H1 (cell line): ENCODE results near the gene LKAAEAR1. TPM values are rescaled to one million over a fixed set of nuclear protein-coding genes. Genes with fewer than 3 reads are reported as not detected.

ENCODE experiments used
- CREB1 ChIP-seq: IDR thresholded peaks from 2 replicates; pipeline ENCODE4 v1.6.1; 2012; ENCODE audit warnings: inconsistent platforms
- EZH2 ChIP-seq: fragments of 200-600 bp; sonication (generic); IDR thresholded peaks from 2 replicates; pipeline ENCODE4 v1.7.1; 2012; ENCODE audit warnings: low read depth, mild to moderate bottlenecking, moderate library complexity, low read length, inconsistent platforms; ENCODE audit not compliant: severe bottlenecking
- GABPA ChIP-seq: IDR thresholded peaks from 2 replicates; pipeline ENCODE4 v1.6.1; 2011; ENCODE audit warnings: mild to moderate bottlenecking, low read length, moderate library complexity, borderline replicate concordance; ENCODE audit not compliant: insufficient read depth
- HDAC2 ChIP-seq, 2 experiments: fragments of 300-600 bp in 1 of 2; sonication (generic) in 1 of 2; IDR thresholded peaks; 2 replicates each; pipeline ENCODE4 v1.6.1; 2011 to 2012; ENCODE audit warnings: low read depth in 2 of 2, low read length in 2 of 2, mild to moderate bottlenecking in 2 of 2, moderate library complexity in 2 of 2, borderline replicate concordance in 1 of 2, inconsistent platforms in 1 of 2
- HDAC6 ChIP-seq: IDR thresholded peaks from one replicate; pipeline ENCODE4 v1.7.1; 2012; ENCODE audit warnings: low read depth, mild to moderate bottlenecking, inconsistent platforms, low read length, moderate library complexity
- JUND ChIP-seq: IDR thresholded peaks from 2 replicates; pipeline ENCODE4 v1.6.1; 2011; ENCODE audit warnings: mild to moderate bottlenecking, improper control_type of control experiment, low read length
- POLR2A ChIP-seq, 2 experiments: IDR thresholded peaks; 1 replicate in 1 of 2; 2 replicates in 1 of 2; pipeline ENCODE4 v1.6.1; 2011; ENCODE audit warnings: low read depth in 2 of 2, low read length in 2 of 2, mild to moderate bottlenecking in 2 of 2; ENCODE audit errors: control extremely low read depth in 1 of 2
- SIX5 ChIP-seq: IDR thresholded peaks from 2 replicates; pipeline ENCODE4 v1.6.1; 2011; ENCODE audit warnings: mild to moderate bottlenecking, low read depth, low read length
- SRF ChIP-seq: IDR thresholded peaks from 2 replicates; pipeline ENCODE4 v1.6.1; 2011; ENCODE audit warnings: mild to moderate bottlenecking, low read depth, low read length, moderate library complexity
- polyA plus RNA-seq, 7 experiments: library from polyadenylated mRNA; depleted of rRNA in 3 of 7; stranded (reverse) in 5 of 7; unstranded in 2 of 7; fragments of >200 nt in 5 of 7; fragments of 200-250 nt in 2 of 7; gene quantifications; 1 replicate in 5 of 7; 2 replicates in 1 of 7; 4 replicates in 1 of 7; pipeline versions ENCODE4 v1.2.1 to v1.2.3, GENCODE V29; 2011 to 2013; ENCODE audit warnings: missing spikeins in 2 of 7, mixed read lengths in 2 of 7
- total RNA-seq: library from RNA; stranded (reverse); fragmentation: NEBNext Ultra II Directional; extraction: Animal tissue kit (Norgen Biotek cat#: 25700); gene quantifications from 2 replicates; pipeline ENCODE4 v1.2.1, GENCODE V29; 2021
- TF ChIP-seq, protein P1 (sequence below): fragments of 300-600 bp; sonication (generic); IDR thresholded peaks from 2 replicates; pipeline ENCODE4 v1.7.1; 2012; ENCODE audit warnings: low read length, moderate library complexity, mild to moderate bottlenecking, inconsistent platforms; ENCODE audit not compliant: insufficient replicate concordance

LKAAEAR1 gene
- total and polyA plus RNA-seq, 2 of the 8 experiments (the other 6 are each of a cell fraction or from before 2014, with no cell fraction given) = 0.41 to 0.53 TPM

DNA sequence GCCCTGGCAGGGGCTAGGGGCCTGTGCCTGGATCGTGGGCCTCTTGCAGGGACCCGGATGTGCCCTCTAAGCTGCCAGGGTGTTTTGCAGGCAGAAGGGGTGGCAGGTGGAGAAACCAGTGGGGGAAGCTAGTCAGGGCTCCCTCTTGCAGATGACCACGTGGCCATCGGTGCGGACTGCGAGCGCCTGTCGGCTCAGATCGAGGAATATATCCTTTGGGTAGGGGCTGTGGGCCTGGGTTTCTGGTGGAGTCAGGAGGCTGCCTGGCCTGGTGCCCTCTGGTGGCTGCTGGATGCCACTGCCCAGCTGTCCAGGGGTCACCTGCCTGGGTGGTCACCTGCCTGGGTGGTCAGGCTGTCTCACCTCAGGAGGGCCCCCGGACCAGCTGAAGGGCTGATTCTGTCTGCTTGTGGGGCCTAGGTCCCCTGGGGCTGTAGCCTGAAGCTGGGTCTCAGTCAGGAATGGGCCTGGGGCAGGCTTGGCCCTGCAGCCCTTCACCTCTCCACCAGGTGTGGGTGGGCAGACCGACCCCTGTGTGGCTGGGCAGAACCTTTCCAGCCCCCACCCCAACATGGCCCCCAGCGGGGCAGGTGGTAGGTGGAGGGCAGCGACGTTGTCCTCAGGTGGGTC lies 14.5 kb downstream of the LKAAEAR1 start (continued):
- no peak for TF ChIP-seq EZH2
- TF ChIP-seq GABPA = peak; percentile 67; the same call in 1 of the 2 replicates
- no peak for TF ChIP-seq SIX5
- TF ChIP-seq, protein P1, sequence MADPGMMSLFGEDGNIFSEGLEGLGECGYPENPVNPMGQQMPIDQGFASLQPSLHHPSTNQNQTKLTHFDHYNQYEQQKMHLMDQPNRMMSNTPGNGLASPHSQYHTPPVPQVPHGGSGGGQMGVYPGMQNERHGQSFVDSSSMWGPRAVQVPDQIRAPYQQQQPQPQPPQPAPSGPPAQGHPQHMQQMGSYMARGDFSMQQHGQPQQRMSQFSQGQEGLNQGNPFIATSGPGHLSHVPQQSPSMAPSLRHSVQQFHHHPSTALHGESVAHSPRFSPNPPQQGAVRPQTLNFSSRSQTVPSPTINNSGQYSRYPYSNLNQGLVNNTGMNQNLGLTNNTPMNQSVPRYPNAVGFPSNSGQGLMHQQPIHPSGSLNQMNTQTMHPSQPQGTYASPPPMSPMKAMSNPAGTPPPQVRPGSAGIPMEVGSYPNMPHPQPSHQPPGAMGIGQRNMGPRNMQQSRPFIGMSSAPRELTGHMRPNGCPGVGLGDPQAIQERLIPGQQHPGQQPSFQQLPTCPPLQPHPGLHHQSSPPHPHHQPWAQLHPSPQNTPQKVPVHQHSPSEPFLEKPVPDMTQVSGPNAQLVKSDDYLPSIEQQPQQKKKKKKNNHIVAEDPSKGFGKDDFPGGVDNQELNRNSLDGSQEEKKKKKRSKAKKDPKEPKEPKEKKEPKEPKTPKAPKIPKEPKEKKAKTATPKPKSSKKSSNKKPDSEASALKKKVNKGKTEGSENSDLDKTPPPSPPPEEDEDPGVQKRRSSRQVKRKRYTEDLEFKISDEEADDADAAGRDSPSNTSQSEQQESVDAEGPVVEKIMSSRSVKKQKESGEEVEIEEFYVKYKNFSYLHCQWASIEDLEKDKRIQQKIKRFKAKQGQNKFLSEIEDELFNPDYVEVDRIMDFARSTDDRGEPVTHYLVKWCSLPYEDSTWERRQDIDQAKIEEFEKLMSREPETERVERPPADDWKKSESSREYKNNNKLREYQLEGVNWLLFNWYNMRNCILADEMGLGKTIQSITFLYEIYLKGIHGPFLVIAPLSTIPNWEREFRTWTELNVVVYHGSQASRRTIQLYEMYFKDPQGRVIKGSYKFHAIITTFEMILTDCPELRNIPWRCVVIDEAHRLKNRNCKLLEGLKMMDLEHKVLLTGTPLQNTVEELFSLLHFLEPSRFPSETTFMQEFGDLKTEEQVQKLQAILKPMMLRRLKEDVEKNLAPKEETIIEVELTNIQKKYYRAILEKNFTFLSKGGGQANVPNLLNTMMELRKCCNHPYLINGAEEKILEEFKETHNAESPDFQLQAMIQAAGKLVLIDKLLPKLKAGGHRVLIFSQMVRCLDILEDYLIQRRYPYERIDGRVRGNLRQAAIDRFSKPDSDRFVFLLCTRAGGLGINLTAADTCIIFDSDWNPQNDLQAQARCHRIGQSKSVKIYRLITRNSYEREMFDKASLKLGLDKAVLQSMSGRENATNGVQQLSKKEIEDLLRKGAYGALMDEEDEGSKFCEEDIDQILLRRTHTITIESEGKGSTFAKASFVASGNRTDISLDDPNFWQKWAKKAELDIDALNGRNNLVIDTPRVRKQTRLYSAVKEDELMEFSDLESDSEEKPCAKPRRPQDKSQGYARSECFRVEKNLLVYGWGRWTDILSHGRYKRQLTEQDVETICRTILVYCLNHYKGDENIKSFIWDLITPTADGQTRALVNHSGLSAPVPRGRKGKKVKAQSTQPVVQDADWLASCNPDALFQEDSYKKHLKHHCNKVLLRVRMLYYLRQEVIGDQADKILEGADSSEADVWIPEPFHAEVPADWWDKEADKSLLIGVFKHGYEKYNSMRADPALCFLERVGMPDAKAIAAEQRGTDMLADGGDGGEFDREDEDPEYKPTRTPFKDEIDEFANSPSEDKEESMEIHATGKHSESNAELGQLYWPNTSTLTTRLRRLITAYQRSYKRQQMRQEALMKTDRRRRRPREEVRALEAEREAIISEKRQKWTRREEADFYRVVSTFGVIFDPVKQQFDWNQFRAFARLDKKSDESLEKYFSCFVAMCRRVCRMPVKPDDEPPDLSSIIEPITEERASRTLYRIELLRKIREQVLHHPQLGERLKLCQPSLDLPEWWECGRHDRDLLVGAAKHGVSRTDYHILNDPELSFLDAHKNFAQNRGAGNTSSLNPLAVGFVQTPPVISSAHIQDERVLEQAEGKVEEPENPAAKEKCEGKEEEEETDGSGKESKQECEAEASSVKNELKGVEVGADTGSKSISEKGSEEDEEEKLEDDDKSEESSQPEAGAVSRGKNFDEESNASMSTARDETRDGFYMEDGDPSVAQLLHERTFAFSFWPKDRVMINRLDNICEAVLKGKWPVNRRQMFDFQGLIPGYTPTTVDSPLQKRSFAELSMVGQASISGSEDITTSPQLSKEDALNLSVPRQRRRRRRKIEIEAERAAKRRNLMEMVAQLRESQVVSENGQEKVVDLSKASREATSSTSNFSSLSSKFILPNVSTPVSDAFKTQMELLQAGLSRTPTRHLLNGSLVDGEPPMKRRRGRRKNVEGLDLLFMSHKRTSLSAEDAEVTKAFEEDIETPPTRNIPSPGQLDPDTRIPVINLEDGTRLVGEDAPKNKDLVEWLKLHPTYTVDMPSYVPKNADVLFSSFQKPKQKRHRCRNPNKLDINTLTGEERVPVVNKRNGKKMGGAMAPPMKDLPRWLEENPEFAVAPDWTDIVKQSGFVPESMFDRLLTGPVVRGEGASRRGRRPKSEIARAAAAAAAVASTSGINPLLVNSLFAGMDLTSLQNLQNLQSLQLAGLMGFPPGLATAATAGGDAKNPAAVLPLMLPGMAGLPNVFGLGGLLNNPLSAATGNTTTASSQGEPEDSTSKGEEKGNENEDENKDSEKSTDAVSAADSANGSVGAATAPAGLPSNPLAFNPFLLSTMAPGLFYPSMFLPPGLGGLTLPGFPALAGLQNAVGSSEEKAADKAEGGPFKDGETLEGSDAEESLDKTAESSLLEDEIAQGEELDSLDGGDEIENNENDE = no peak
- TF ChIP-seq POLR2A (IDR thresholded peaks at IDR 0.05; ENCODE audit: control extremely low read depth in 1 of 2, low read depth in 2 of 2, low read length in 2 of 2) = no peak
- no peak for TF ChIP-seq CREB1
- TF ChIP-seq SRF = no peak
- TF ChIP-seq HDAC6 = no peak
- peak in 1 of 2 experiments; percentile 73; a peak in 1 of 4 replicates for TF ChIP-seq HDAC2 (IDR thresholded peaks at IDR 0.05; ENCODE audit: borderline replicate concordance in 1 of 2, low read depth in 2 of 2, low read length in 2 of 2)
- 0 out of 2 replicates have a peak, but pooled peaks have one; percentile 15 for TF ChIP-seq JUND
